ENCODE results near the gene ARHGAP10. TPM values are rescaled to one million over a fixed set of nuclear protein-coding genes. Genes with fewer than 3 reads are reported as not detected.

Gene ARHGAP10
- total and polyA plus RNA-seq, 12 donors = 33.9 to 71.1 (median 60.7) TPM

DNA sequence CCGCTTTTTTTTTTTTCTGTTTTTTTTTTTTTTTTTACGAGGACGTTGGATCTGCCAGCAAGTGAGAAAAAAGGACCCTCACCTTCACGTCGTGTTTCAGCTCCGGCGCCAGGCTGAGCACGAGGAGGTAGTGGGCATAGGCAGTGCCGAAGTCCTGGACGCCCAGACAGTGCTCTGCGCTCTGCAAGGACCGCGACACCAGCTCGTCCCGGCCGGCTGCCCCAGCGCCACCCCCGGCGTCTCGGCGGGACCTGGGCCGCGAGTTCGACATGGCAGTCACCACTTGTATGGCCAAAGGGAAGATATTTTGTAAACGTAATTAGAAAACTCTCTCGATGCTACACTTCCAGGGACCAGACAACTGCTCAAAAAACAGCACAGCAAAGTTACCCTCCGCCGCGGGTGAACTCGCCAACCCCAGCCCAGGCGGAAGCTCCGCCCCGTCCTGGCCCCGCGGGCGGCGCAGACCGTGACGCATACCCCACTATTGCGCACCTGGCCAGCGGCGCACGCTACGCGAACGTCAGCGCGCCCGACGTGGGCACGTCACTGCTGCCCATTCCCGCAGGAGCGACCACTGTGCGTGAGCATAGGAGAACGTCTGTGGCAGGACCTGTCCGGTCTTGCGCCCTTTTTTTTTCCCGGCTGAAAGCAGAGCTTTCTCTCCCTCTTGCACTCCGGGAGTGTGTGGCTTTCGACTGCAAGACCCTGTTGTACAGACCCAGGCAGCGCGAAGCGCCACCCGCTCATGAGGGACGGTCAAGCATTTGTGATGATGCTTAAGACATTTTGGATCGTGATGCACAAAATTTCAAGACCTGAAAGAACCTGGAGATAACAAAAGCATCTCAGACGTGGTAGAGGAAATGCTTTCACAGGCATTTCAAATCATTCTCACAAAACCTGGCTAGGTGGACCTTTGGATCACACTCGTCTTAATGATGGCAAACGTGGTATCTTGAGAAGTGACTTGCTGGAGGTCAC, 47.9 kb upstream of the ARHGAP10 start, which contains the start of gene PRMT9:
PRMT9 (minus strand) TSS at position 447 of the 984 bp plus-strand sequence; CDS start at position 271, 176 bp downstream.
- intact Hi-C loops (cut with DNase I) = loop anchor here in 1 of 10 donors (5.0 kb wide), 1 partner anchor 67 kb away; the partner anchor contains the start of gene TMEM184C
- ATAC-seq (peak; percentile 99 to 100 (median 100)), DNase-seq (peak; percentile 91 to 93)
- H3K27me3 ChIP-seq = no peaks in the 10 kb centered on the region
- H3K27ac ChIP-seq = peak within 1 kb of the TSS; percentile 76 to 95 (median 88)
- WGBS, 2 donors = 0 to 1% methylated on average over 69 of the region's 69 CpGs
- peak within 1 kb of the TSS; percentile 51 to 96 (median 78) for H3K4me3 ChIP-seq
- H3K36me3 ChIP-seq = peaks cover 0 to 12% (median 0%) of the 10 kb centered on the region in 9 donors
- TF ChIP-seq, protein P1, sequence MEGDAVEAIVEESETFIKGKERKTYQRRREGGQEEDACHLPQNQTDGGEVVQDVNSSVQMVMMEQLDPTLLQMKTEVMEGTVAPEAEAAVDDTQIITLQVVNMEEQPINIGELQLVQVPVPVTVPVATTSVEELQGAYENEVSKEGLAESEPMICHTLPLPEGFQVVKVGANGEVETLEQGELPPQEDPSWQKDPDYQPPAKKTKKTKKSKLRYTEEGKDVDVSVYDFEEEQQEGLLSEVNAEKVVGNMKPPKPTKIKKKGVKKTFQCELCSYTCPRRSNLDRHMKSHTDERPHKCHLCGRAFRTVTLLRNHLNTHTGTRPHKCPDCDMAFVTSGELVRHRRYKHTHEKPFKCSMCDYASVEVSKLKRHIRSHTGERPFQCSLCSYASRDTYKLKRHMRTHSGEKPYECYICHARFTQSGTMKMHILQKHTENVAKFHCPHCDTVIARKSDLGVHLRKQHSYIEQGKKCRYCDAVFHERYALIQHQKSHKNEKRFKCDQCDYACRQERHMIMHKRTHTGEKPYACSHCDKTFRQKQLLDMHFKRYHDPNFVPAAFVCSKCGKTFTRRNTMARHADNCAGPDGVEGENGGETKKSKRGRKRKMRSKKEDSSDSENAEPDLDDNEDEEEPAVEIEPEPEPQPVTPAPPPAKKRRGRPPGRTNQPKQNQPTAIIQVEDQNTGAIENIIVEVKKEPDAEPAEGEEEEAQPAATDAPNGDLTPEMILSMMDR (IDR thresholded peaks at IDR 0.05) = no peak
- H3K4me1 ChIP-seq = peaks cover 0 to 24% (median 16%) of the 10 kb centered on the region in 9 donors
- no peaks in the 10 kb centered on the region for H3K9me3 ChIP-seq

DNA sequence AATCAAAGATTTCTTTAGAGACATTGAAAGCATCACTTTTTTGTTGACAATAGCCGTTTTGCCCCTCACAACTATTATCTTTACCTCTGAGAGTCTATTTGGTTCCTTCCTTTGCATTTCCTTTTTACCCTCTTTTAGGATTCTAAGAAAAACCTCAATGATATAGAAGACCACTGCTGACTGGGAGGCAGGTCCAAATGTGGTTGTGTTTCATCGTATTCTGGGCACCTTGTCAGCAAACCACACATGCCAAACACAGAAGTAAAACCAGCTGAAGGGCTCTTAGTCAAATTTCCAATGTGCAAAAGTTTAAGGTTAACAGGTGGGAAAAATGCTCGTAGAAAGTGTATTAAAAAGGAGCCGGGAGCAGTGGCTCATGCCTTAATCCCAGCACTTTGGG, 42.8 kb upstream of the ARHGAP10 start:
- DNase-seq (no peak), ATAC-seq (no peak)
- no peaks in the 10 kb centered on the region for H3K9me3 ChIP-seq
- WGBS, 2 donors = 67 to 73% methylated on average over 4 of the region's 4 CpGs
- H3K4me3 ChIP-seq = no peak overlapping the region
- no peak overlapping the region for H3K27ac ChIP-seq
- intact Hi-C loops (cut with DNase I) = no loop called here
- H3K4me1 ChIP-seq = peaks cover 0 to 7% (median 6%) of the 10 kb centered on the region in 9 donors
- H3K36me3 ChIP-seq = no peaks in the 10 kb centered on the region
- TF ChIP-seq, protein P1 (IDR thresholded peaks at IDR 0.05) = no peak
- no peaks in the 10 kb centered on the region for H3K27me3 ChIP-seq

DNA sequence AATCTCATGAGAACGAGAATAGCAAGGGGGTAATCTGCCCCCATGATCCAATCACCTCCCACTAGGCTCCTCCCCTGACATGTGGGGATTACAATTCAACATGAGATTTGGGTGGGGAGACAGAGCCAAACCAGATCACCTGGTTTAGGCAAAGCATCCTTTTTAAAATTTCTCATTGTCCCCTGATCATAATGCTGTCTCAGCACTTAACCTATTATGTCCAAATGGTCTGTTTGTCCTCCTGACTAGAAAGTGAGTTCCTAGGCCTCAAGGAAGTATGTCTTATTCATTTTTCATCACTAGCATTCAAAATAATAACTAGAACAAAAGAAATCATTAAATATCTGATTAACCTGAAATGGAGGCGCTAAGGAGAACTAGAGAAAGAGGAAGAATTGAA, 40.1 kb upstream of the ARHGAP10 start:
- Histone ChIP-seq H3K27ac (no peak overlapping the region), H3K36me3 (no peaks in the 10 kb centered on the region), H3K4me1 (no peaks in the 10 kb centered on the region), H3K9me3 (no peaks in the 10 kb centered on the region), H3K27me3 (no peaks in the 10 kb centered on the region), H3K4me3 (no peak overlapping the region)
- 81 to 87% methylated on average over 2 of the region's 2 CpGs for WGBS, 2 donors
- TF ChIP-seq, protein P1 (IDR thresholded peaks at IDR 0.05) = no peak
- ATAC-seq (no peak), DNase-seq (no peak)
- intact Hi-C loops (cut with DNase I) = no loop called here

DNA sequence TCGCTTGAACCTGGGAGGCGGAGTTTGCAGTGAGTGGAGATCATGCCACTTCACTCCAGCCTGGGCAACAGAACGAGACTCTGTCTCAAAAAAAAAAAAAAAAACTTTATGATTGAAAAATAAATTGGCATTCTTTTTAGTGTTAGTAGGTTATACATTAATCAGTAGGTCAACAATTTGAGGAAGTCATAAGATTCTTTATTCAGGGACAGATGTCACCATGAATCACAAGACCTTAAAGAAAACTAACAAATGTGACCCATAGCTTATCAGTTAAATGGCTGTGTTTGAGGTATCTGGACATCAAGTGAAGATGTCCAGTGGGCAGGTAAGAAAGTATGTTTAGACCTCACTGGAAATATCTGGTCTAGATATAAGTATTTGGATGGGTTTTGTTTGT, 38.7 kb upstream of the ARHGAP10 start:
- no peaks in the 10 kb centered on the region for H3K27me3 ChIP-seq
- H3K9me3 ChIP-seq = no peaks in the 10 kb centered on the region
- intact Hi-C loops (cut with DNase I) = no loop called here
- H3K4me3 ChIP-seq = no peak overlapping the region
- DNase-seq = no peak
- no peaks in the 10 kb centered on the region for H3K4me1 ChIP-seq
- ATAC-seq = no peak
- 94 to 97% methylated on average over 3 of the region's 3 CpGs for WGBS, 2 donors
- no peaks in the 10 kb centered on the region for H3K36me3 ChIP-seq
- TF ChIP-seq, protein P1 (IDR thresholded peaks at IDR 0.05) = no peak
- no peak overlapping the region for H3K27ac ChIP-seq
